Ovary (tissue), 3 donors: Measurements from ENCODE around the gene UBAC1.

Experiments
- EP300 ChIP-seq: sonication (generic); formaldehyde crosslinking; IDR thresholded peaks from one replicate; pipeline ENCODE4 v1.6.1; 2017; ENCODE audit warnings: antibody characterized with exemption
- TF ChIP-seq, protein P1 (sequence below), 3 donors: fragments of 450-650 bp in 2 of 3; fragments of 200-600 bp in 1 of 3; IDR thresholded peaks; one replicate each; pipeline versions ENCODE4 v1.5.1 to v1.8.0; 2016 to 2022; ENCODE audit warnings: antibody characterized with exemption in 3 of 3, mild to moderate bottlenecking in 1 of 3
- donor health status: DM: no; HTN: no; CAD: no.

DNA sequence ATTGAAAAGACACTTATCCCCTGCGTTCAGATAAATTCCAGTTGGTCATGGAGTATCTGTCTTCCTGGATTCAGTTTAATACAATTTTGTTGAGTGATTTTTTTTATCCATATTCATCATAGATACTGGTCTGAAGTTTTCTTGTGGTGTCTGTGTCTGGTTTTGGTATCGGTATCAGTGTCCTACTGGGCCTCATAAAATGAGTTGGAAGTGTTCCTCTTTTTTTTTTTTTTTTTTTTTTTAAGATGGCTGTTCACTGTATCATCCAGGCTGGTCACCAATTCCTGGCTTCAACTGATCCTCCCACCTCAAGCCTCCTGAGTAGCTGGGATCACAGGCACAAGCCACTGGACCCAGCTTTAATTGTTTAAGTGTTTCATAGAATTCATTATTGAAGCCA lies 51.0 kb downstream of the UBAC1 start:
- TF ChIP-seq, protein P1, sequence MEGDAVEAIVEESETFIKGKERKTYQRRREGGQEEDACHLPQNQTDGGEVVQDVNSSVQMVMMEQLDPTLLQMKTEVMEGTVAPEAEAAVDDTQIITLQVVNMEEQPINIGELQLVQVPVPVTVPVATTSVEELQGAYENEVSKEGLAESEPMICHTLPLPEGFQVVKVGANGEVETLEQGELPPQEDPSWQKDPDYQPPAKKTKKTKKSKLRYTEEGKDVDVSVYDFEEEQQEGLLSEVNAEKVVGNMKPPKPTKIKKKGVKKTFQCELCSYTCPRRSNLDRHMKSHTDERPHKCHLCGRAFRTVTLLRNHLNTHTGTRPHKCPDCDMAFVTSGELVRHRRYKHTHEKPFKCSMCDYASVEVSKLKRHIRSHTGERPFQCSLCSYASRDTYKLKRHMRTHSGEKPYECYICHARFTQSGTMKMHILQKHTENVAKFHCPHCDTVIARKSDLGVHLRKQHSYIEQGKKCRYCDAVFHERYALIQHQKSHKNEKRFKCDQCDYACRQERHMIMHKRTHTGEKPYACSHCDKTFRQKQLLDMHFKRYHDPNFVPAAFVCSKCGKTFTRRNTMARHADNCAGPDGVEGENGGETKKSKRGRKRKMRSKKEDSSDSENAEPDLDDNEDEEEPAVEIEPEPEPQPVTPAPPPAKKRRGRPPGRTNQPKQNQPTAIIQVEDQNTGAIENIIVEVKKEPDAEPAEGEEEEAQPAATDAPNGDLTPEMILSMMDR (IDR thresholded peaks at IDR 0.05) = no peak
- TF ChIP-seq EP300 = no peak
